MM.1S (cell line): ENCODE data around the gene GLUL.

Source experiments
- EZH2 ChIP-seq: fragments of 300-600 bp; sonication (generic); optimal IDR thresholded peaks from 2 replicates; pipeline ENCODE3; 2017; ENCODE audit warnings: low read depth, mild to moderate bottlenecking, antibody characterized with exemption, low read length, mixed read lengths
- EZH2phosphoT487 ChIP-seq: fragments of 300-600 bp; sonication (generic); IDR thresholded peaks from 2 replicates; pipeline ENCODE4 v1.6.1; 2018; ENCODE audit warnings: antibody characterized with exemption, low read length
- TF ChIP-seq, protein P1 (sequence below): fragments of 300-600 bp; sonication (generic); IDR thresholded peaks from 2 replicates; pipeline ENCODE4 v1.5.1; 2016; ENCODE audit warnings: antibody characterized with exemption, low read length, mixed read lengths

DNA sequence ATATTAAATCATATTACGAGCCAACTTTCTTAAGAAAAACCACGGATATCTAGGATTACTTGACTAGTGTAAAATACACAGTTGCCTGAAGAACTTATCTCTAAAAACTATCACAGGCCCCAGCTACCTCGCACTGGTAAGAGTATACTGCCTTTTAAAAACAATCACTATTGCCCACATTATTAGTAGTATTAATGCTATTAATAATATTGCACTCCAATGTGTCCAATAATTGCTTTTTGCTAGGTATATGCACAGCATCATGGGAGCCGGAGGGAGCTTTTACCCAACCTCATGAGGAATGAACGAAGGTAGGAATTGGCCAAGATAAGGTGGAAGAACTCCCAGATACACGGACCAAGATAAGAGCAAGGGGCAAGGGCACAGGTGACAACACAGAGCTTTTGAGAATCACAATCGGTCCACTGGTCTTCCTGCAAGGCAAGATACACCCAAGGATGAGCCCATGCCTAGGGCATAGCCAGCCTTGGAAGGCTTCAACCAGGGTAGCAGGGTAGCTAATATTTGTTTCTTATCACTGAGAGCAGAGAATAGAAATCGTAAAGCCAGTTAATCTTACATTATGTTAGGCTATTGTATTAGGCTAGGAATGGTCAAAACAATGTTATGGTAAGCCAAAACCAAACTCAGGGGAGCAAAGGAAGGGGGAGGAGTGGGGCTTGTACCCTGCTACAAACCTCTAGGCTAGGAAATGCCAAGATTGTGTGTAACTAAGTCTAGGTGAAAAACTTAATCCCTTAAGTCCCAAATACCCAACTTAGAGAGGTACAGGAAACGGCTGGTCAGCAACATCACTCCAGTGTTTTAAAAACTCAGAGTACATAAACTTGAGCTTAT, 9.4 kb downstream of the GLUL start:
- TF ChIP-seq EZH2: no peak
- TF ChIP-seq, protein P1, sequence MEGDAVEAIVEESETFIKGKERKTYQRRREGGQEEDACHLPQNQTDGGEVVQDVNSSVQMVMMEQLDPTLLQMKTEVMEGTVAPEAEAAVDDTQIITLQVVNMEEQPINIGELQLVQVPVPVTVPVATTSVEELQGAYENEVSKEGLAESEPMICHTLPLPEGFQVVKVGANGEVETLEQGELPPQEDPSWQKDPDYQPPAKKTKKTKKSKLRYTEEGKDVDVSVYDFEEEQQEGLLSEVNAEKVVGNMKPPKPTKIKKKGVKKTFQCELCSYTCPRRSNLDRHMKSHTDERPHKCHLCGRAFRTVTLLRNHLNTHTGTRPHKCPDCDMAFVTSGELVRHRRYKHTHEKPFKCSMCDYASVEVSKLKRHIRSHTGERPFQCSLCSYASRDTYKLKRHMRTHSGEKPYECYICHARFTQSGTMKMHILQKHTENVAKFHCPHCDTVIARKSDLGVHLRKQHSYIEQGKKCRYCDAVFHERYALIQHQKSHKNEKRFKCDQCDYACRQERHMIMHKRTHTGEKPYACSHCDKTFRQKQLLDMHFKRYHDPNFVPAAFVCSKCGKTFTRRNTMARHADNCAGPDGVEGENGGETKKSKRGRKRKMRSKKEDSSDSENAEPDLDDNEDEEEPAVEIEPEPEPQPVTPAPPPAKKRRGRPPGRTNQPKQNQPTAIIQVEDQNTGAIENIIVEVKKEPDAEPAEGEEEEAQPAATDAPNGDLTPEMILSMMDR: no peak
- no peak for TF ChIP-seq EZH2phosphoT487
